Endothelial cell (in vitro differentiated cells): ENCODE measurements around the gene KCNIP1. TPM values are rescaled to one million over a fixed set of nuclear protein-coding genes. Genes with fewer than 3 reads are reported as not detected.

Experiments used
- DNase-seq: peaks from one replicate; pipeline ENCODE4 v3.0.0; 2021; ENCODE audit warnings: low spot score
- H3K27ac Mint-ChIP-seq: one replicate; pipeline ENCODE4 v1.8.0; 2021; ENCODE audit warnings: mixed read lengths, inconsistent platforms; ENCODE audit not compliant: unreplicated experiment
- H3K27me3 Mint-ChIP-seq: one replicate; pipeline ENCODE4 v1.8.0; 2021; ENCODE audit warnings: mild to moderate bottlenecking, moderate library complexity, mixed read lengths, inconsistent platforms; ENCODE audit not compliant: unreplicated experiment
- H3K36me3 Mint-ChIP-seq: one replicate; pipeline ENCODE4 v1.8.0; 2021; ENCODE audit warnings: mild to moderate bottlenecking, low read depth, mixed read lengths, inconsistent platforms; ENCODE audit not compliant: unreplicated experiment
- H3K4me1 Mint-ChIP-seq: one replicate; pipeline ENCODE4 v1.8.0; 2021; ENCODE audit warnings: mild to moderate bottlenecking, mixed read lengths, inconsistent platforms; ENCODE audit not compliant: unreplicated experiment
- H3K4me3 Mint-ChIP-seq: one replicate; pipeline ENCODE4 v1.8.0; 2021; ENCODE audit warnings: mild to moderate bottlenecking, mixed read lengths, inconsistent platforms; ENCODE audit not compliant: unreplicated experiment
- H3K9me3 Mint-ChIP-seq: one replicate; pipeline ENCODE4 v1.8.0; 2021; ENCODE audit warnings: mixed read lengths, inconsistent platforms; ENCODE audit not compliant: unreplicated experiment
- total RNA-seq: library from RNA; stranded (reverse); fragmentation: NEBNext Ultra II Directional; extraction: Animal tissue kit (Norgen Biotek cat#: 25700); gene quantifications from one replicate; pipeline ENCODE4 v1.2.1, GENCODE V29; 2021; ENCODE audit not compliant: unreplicated experiment
- TF ChIP-seq, protein P1 (sequence below): fragments of 200-600 bp; sonication (generic); IDR thresholded peaks from one replicate; pipeline ENCODE4 v1.5.0; 2021; ENCODE audit warnings: antibody characterized with exemption; ENCODE audit not compliant: unreplicated experiment

The KCNIP1 gene
- total RNA-seq, 1 donor from 2014 or later = 6.1 TPM

- Mint-ChIP-seq H3K4me3 (no peak overlapping the region), H3K9me3 (no peaks in the 10 kb centered on the region), H3K4me1 (peaks cover 23% of the 10 kb centered on the region), H3K27ac (no peak overlapping the region), H3K27me3 (peaks cover 3% of the 10 kb centered on the region), H3K36me3 (no peaks in the 10 kb centered on the region)
- no peak for DNase-seq
- TF ChIP-seq, protein P1, sequence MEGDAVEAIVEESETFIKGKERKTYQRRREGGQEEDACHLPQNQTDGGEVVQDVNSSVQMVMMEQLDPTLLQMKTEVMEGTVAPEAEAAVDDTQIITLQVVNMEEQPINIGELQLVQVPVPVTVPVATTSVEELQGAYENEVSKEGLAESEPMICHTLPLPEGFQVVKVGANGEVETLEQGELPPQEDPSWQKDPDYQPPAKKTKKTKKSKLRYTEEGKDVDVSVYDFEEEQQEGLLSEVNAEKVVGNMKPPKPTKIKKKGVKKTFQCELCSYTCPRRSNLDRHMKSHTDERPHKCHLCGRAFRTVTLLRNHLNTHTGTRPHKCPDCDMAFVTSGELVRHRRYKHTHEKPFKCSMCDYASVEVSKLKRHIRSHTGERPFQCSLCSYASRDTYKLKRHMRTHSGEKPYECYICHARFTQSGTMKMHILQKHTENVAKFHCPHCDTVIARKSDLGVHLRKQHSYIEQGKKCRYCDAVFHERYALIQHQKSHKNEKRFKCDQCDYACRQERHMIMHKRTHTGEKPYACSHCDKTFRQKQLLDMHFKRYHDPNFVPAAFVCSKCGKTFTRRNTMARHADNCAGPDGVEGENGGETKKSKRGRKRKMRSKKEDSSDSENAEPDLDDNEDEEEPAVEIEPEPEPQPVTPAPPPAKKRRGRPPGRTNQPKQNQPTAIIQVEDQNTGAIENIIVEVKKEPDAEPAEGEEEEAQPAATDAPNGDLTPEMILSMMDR = no peak
Observed at GRCh38 chr5:170493028-170493820, 10.6 kb upstream of the KCNIP1 start.

DNA sequence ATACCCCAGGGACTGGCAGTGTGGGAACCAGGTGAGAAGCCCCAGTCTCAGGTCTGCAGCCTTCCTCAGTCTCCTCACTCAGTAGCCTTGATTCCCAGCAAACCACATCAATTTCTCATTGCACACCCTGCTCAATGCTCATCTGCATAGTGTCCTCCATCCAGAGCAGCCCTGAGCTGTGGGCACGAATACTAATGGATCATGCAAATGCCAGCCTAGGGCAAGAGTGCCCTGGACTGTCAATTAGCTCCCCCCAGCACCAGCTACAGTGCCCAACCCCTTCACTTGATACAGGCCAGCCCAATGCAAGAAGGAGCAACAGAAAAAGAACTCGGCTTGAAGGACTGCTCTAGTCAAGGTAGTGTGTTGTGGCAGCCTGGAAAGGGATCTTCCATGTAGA, 9.8 kb upstream of the KCNIP1 start:
- Mint-ChIP-seq H3K4me1 (peaks cover 23% of the 10 kb centered on the region), H3K27me3 (peaks cover 3% of the 10 kb centered on the region), H3K4me3 (no peak overlapping the region), H3K9me3 (no peaks in the 10 kb centered on the region), H3K36me3 (no peaks in the 10 kb centered on the region), H3K27ac (no peak overlapping the region)
- no peak for DNase-seq
- TF ChIP-seq, protein P1 = no peak

DNA sequence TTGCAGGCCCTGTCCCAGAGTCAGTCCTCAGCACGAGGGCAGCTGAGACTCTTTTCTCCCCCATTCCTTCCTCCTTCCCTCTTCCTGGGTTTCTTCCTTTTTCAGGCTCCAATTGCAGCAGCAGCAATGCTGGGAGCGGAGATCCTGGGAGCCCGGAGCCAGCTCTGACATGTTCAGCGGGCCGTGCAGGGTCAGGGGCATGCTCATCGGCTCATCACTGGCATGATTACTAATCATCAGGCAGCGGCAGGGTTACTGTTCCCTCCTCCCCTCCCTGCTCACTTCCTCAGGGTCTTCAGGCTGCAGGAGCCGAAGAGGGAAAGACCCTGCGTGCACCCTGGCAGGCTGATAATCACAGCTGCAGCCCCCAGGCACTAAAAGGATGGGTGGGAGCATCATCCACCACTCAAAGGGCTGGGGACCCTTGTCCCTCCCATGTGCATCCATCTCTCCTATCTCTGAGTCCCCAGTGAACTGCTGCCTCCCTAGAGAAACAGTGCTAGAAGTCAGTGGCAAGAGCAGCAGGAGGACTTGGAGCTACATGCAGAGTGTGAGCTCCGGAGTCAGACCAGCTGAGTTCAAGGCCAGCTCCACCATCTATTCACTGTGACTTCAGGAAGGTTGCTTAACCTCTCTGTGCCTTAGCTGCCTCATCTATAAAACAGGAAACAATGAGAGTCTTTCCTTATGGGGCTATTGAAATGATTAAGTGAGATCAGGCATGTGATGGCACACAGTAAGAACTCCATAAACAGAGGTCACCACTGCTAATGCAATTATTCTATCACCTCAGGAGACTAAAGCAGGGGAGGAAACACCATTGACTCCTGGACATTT, 7.8 kb upstream of the KCNIP1 start:
- Mint-ChIP-seq H3K9me3 (no peaks in the 10 kb centered on the region), H3K36me3 (no peaks in the 10 kb centered on the region), H3K4me3 (no peak overlapping the region), H3K4me1 (peaks cover 22% of the 10 kb centered on the region), H3K27ac (no peak overlapping the region), H3K27me3 (peaks cover 3% of the 10 kb centered on the region)
- no peak for DNase-seq
- TF ChIP-seq, protein P1 = no peak

DNA sequence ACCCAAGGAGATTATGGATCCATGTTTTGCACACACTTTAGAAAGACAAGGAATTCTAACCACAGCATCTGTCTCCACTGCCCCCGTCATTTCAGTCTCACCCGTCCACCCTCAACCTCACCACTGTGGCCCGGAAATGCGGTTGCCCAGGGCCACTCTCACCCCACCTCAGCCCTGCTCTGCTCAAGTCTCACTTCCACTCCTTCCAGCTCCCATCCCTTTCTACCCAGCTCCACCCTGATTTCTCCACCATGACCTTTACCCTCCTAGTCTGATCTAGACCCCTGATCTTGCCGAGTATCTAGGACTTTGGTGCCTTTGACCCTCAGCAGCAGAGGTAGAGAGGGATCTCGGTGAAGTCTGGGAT, 7.2 kb upstream of the KCNIP1 start:
- Mint-ChIP-seq H3K27ac (no peak overlapping the region), H3K9me3 (no peaks in the 10 kb centered on the region), H3K4me3 (no peak overlapping the region), H3K36me3 (no peaks in the 10 kb centered on the region), H3K27me3 (peaks cover 3% of the 10 kb centered on the region), H3K4me1 (peaks cover 16% of the 10 kb centered on the region)
- no peak for DNase-seq
- TF ChIP-seq, protein P1 = no peak
